CD4-positive, alpha-beta memory T cell (primary cell): ENCODE results near the gene CAMKV. TPM values are rescaled to one million over a fixed set of nuclear protein-coding genes. Genes with fewer than 3 reads are reported as not detected.
"Not testable (repeated sequence)": the region's sequence is repeated elsewhere in the genome, so short reads cannot be mapped to it uniquely, and the experiment has no call there.

Experiments used
- CTCF ChIA-PET: fragments of 350-600 bp; sonication (Branson Sonifier 250); formaldehyde crosslinking; loops from one replicate; lab custom pipeline; 2021; ENCODE audit warnings: inconsistent platforms; ENCODE audit not compliant: partially characterized antibody; lab: Charles Lee
- POLR2A ChIA-PET: fragments of 350-600 bp; sonication (Branson Sonifier 250); formaldehyde crosslinking; loops from one replicate; lab custom pipeline; 2021; ENCODE audit not compliant: partially characterized antibody; lab: Charles Lee
- DNase-seq, 5 donors: peaks; one replicate each; pipeline versions ENCODE4 v3.0.0 to v3.0.0-alpha.2; 2020 to 2022; ENCODE audit warnings: mixed read lengths in 1 of 5
- H3K27ac ChIP-seq: one replicate; pipeline ENCODE4 v1.7.0; 2013; ENCODE audit warnings: low read depth, low read length
- H3K27me3 ChIP-seq: 2 replicates; pipeline ENCODE4 v1.7.0; 2013; ENCODE audit warnings: mild to moderate bottlenecking, low read length, moderate library complexity; ENCODE audit not compliant: insufficient read depth
- H3K36me3 ChIP-seq: 2 replicates; pipeline ENCODE4 v1.7.0; 2013; ENCODE audit warnings: mild to moderate bottlenecking, low read length, moderate library complexity; ENCODE audit not compliant: insufficient read depth
- H3K4me1 ChIP-seq: 2 replicates; pipeline ENCODE4 v1.7.0; 2013; ENCODE audit warnings: mild to moderate bottlenecking, low read length, moderate library complexity; ENCODE audit not compliant: insufficient read depth
- H3K4me3 ChIP-seq, 2 donors: one replicate each; pipeline ENCODE4 v1.7.0; 2013; ENCODE audit warnings: low read length in 2 of 2, mild to moderate bottlenecking in 1 of 2
- H3K9me3 ChIP-seq, 2 donors: one replicate each; pipeline ENCODE4 v1.7.0; 2013; ENCODE audit warnings: low read length in 2 of 2, control low read depth in 1 of 2; ENCODE audit not compliant: control insufficient read depth in 1 of 2
- H3K27ac Mint-ChIP-seq, 7 donors: one replicate each; pipeline ENCODE4 v1.8.0; 2020 to 2021; ENCODE audit warnings: mixed read lengths in 7 of 7, mild to moderate bottlenecking in 6 of 7, inconsistent platforms in 3 of 7, moderate library complexity in 3 of 7
- H3K27me3 Mint-ChIP-seq, 2 donors: one replicate each; pipeline ENCODE4 v1.8.0; 2020 to 2021; ENCODE audit warnings: mixed read lengths in 2 of 2
- H3K36me3 Mint-ChIP-seq, 2 donors: one replicate each; pipeline ENCODE4 v1.8.0; 2020 to 2021; ENCODE audit warnings: mixed read lengths in 2 of 2, inconsistent platforms in 1 of 2, mild to moderate bottlenecking in 1 of 2
- H3K4me1 Mint-ChIP-seq, 4 donors: one replicate each; pipeline ENCODE4 v1.8.0; 2020 to 2021; ENCODE audit warnings: mixed read lengths in 4 of 4, mild to moderate bottlenecking in 1 of 4
- H3K4me3 Mint-ChIP-seq, 8 donors: one replicate each; pipeline ENCODE4 v1.8.0; 2020 to 2021; ENCODE audit warnings: mixed read lengths in 8 of 8, mild to moderate bottlenecking in 7 of 8, moderate library complexity in 6 of 8, inconsistent platforms in 3 of 8
- H3K9me3 Mint-ChIP-seq, 8 donors: one replicate each; pipeline ENCODE4 v1.8.0; 2020 to 2021; ENCODE audit warnings: mixed read lengths in 8 of 8, mild to moderate bottlenecking in 5 of 8, inconsistent platforms in 3 of 8, moderate library complexity in 1 of 8
- intact Hi-C: fragments of 100-400 bp; cut with micrococcal nuclease; formaldehyde crosslinking; loops from one replicate; pipeline ENCODE4 v1.15.1; 2023
- polyA plus RNA-seq, 2 donors: library from polyadenylated mRNA; unstranded; fragments of 300-500 nt; fragmentation: Illumina TruSeq; gene quantifications; one replicate each; pipeline ENCODE4 v1.2.3, GENCODE V29; 2021
- total RNA-seq, 2 experiments: library from RNA; stranded (reverse); gene quantifications; one replicate each; pipeline ENCODE4 v1.2.3, GENCODE V29; 2021

The CAMKV gene
- total and polyA plus RNA-seq, 4 experiments from 2014 or later = not detected

DNA sequence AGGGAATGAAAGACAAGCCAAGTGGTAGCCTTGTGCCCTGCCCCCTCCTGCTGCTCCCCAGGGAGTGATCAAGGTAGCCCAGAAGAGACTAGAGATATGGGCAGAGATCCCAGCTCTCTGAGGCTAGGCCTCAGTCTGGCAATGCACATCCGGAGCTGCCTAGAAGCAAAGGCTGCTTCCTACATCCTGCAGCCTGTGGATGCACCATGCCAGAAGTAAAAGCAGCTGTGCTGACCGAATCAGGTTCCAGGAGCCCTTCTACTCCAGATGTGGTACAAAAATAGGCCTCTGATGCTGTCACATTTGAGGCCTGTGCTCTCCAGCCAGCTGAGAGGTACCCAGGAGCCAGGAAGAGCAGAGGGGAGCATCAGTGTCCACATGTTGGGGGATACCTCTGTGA, 29.3 kb downstream of the CAMKV start:
- ChIA-PET POLR2A (interaction anchor here (1.1 to 7.1 kb wide), 2 partner anchors 12 to 36 kb away, joined by 3 to 121 read pairs; partner anchors contain the start of gene INKA1), CTCF (interaction anchor here (1.3 to 15.0 kb wide), 5 partner anchors 8 to 300 kb away, joined by 3 to 310 read pairs (median 5); partner anchors contain the start of genes CDHR4, INKA1 and UBA7)
- H3K4me3 ChIP-seq = no peak overlapping the region
- no peaks in the 10 kb centered on the region for H3K27me3 ChIP-seq
- Mint-ChIP-seq H3K9me3 (peaks cover 0 to 2% (median 0%) of the 10 kb centered on the region in 8 donors), H3K36me3 (no peaks in the 10 kb centered on the region), H3K4me1 (peaks cover 0 to 2% (median under 1%) of the 10 kb centered on the region in 4 donors), H3K4me3 (no peak overlapping the region), H3K27me3 (no peaks in the 10 kb centered on the region), H3K27ac (no peak overlapping the region)
- H3K36me3 ChIP-seq = no peaks in the 10 kb centered on the region
- no peaks in the 10 kb centered on the region for H3K4me1 ChIP-seq
- intact Hi-C loops = no loop called here
- H3K27ac ChIP-seq = no peak overlapping the region
- H3K9me3 ChIP-seq = no peaks in the 10 kb centered on the region
- no peak for DNase-seq

DNA sequence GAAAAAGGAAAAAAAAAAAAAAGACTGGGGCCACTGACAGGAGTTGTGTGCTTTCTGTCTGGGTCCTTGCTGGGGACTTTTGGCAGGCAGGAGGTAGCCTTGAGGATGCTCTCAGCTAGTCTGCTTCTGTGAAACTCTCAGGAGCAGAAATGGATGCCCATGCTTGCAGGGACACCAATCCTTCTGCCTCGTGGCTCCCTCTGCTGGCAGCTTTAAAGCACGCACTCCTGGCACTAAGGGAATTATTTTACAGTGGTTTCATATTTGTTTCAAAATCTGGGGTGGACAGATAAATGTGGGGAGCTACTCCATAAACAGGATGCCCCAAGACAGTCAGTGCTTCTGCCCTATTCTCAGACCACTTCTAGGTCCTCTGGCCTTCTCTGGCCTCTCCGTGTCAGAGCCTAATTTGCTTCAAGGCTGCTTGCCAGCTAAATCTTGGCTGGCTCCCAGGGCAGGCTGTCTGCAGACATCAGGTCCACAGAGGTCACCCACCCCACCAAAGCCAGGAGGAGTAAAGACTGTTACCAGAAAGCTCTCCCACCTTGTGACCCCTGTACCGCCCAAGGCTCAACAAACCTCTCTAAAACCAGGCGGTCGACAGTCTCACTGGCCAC, 30.4 kb downstream of the CAMKV start:
- Histone ChIP-seq H3K27ac (no peak overlapping the region), H3K9me3 (no peaks in the 10 kb centered on the region), H3K27me3 (no peaks in the 10 kb centered on the region), H3K4me1 (no peaks in the 10 kb centered on the region), H3K4me3 (no peak overlapping the region), H3K36me3 (no peaks in the 10 kb centered on the region)
- Mint-ChIP-seq H3K4me3 (no peak overlapping the region), H3K27ac (no peak overlapping the region), H3K27me3 (no peaks in the 10 kb centered on the region), H3K36me3 (no peaks in the 10 kb centered on the region), H3K4me1 (peaks cover 0 to 2% (median under 1%) of the 10 kb centered on the region in 4 donors), H3K9me3 (peaks cover 0 to under 1% (median 0%) of the 10 kb centered on the region in 8 donors)
- intact Hi-C loops = loop anchor here (1.0 to 5.0 kb wide), 3 partner anchors 37 to 300 kb away; no protein-coding TSS in a partner anchor
- ChIA-PET POLR2A (interaction anchor here (0.6 to 7.1 kb wide), 8 partner anchors 26 to 300 kb away, joined by 3 to 121 read pairs (median 4); partner anchors contain the start of genes AMIGO3, CDHR4, INKA1 and UBA7), CTCF (interaction anchor here (0.8 to 15.0 kb wide), 28 partner anchors 9 to 302 kb away, joined by 3 to 310 read pairs (median 6); partner anchors contain the start of genes CAMKV, CDHR4, INKA1 and IP6K1)
- peak; percentile 75 to 81 (median 78) for DNase-seq

- H3K36me3 ChIP-seq = no peaks in the 10 kb centered on the region
Observed at GRCh38 chr3:49831341-49831740, 38.4 kb downstream of the CAMKV start.

GRCh38 chr3:49826016-49826415, 43.7 kb downstream of the CAMKV start:
- H3K9me3 Mint-ChIP-seq = peaks cover 0 to 2% (median 0%) of the 10 kb centered on the region in 8 donors
- Histone ChIP-seq H3K4me3 (no peak overlapping the region), H3K27ac (no peak overlapping the region), H3K36me3 (no peaks in the 10 kb centered on the region), H3K27me3 (no peaks in the 10 kb centered on the region), H3K4me1 (no peaks in the 10 kb centered on the region), H3K9me3 (no peaks in the 10 kb centered on the region)
- no peak overlapping the region for H3K27ac Mint-ChIP-seq
- no peaks in the 10 kb centered on the region for H3K4me1 Mint-ChIP-seq
- no peak for DNase-seq
- ChIA-PET POLR2A (interaction anchor here (1.3 to 1.4 kb wide), 2 partner anchors 12 to 21 kb away, joined by 3 read pairs; partner anchors contain the start of gene UBA7), CTCF (interaction anchor here (0.9 to 2.5 kb wide), 4 partner anchors 12 to 23 kb away, joined by 3 to 7 read pairs (median 4); partner anchors contain the start of gene INKA1)
- H3K4me3 Mint-ChIP-seq = no peak overlapping the region
- intact Hi-C loops = no loop called here
- peaks cover 0 to 2% of the 10 kb centered on the region in 2 donors for H3K36me3 Mint-ChIP-seq
- H3K27me3 Mint-ChIP-seq = no peaks in the 10 kb centered on the region

More at GRCh38 chr3:49831341-49831740, 38.4 kb downstream of the CAMKV start:
- Histone ChIP-seq H3K9me3 (no peaks in the 10 kb centered on the region), H3K4me3 (no peak overlapping the region), H3K4me1 (no peaks in the 10 kb centered on the region), H3K27ac (no peak overlapping the region), H3K27me3 (no peaks in the 10 kb centered on the region)
- POLR2A ChIA-PET = interaction anchor here (1.1 kb wide), 1 partner anchor 45 kb away, joined by 4 read pairs; the partner anchor contains the start of gene IP6K1
- intact Hi-C loops = no loop called here
- no peaks in the 10 kb centered on the region for H3K27me3 Mint-ChIP-seq
- CTCF ChIA-PET = interaction anchor here (0.9 to 15.0 kb wide), 2 partner anchors 10 to 29 kb away, joined by 3 to 310 read pairs; partner anchors contain the start of genes CDHR4 and INKA1
- no peak overlapping the region for H3K4me3 Mint-ChIP-seq
- H3K9me3 Mint-ChIP-seq = peaks cover 0 to 2% (median 0%) of the 10 kb centered on the region in 8 donors
- no peaks in the 10 kb centered on the region for H3K4me1 Mint-ChIP-seq
- peaks cover 0 to 2% of the 10 kb centered on the region in 2 donors for H3K36me3 Mint-ChIP-seq
- no peak for DNase-seq
- no peak overlapping the region for H3K27ac Mint-ChIP-seq

DNA sequence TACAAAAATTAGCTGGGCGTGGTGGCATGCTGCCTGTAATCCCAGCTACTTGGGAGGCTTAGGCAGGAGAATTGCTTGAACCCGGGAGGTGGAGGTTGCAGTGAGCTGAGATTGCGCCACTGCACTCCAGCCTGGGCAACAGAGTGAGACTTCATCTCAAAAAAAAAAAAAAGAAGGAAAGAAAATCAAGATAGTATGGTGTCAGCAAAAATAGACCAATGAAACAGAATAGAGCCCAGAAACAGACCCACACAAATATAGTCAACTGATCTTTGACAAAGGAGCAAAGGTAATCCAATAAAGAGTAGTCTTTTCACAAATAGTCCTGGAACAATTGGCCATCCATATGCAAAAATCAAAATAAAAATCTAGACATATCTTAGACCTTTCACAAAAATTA, 46.6 kb downstream of the CAMKV start:
- POLR2A ChIA-PET = interaction anchor here (1.5 kb wide), 1 partner anchor 10 kb away, joined by 4 read pairs; the partner anchor contains the start of gene UBA7
- intact Hi-C loops, H3K9me3 ChIP-seq, H3K4me1 ChIP-seq, H3K27ac ChIP-seq, H3K9me3 Mint-ChIP-seq, H3K36me3 ChIP-seq, H3K4me1 Mint-ChIP-seq, H3K4me3 Mint-ChIP-seq, DNase-seq, H3K27me3 Mint-ChIP-seq, H3K36me3 Mint-ChIP-seq, H3K4me3 ChIP-seq, CTCF ChIA-PET, H3K27me3 ChIP-seq: not testable (repeated sequence)
- H3K27ac Mint-ChIP-seq = peak overlapping the region in 1 of 7 donors; percentile 63

GRCh38 chr3:49813497-49814174, 56.1 kb downstream of the CAMKV start, which contains the start of gene UBA7:
Gene UBA7, minus strand, starts transcription at chr3:49813953. Its CDS starts 166 bp downstream, at chr3:49813787.
- no peaks in the 10 kb centered on the region for H3K27me3 Mint-ChIP-seq
- peak within 1 kb of the TSS; percentile 93 to 98 (median 96) for H3K27ac Mint-ChIP-seq
- peaks cover 30% of the 10 kb centered on the region for H3K4me1 ChIP-seq
- H3K4me3 ChIP-seq = peak within 1 kb of the TSS; percentile 60 to 82
- peak in 4 of 5 donors; percentile 43 to 56 (median 49) for DNase-seq
- intact Hi-C loops = loop anchor here (1.0 kb wide), 1 partner anchor 10 kb away; the partner anchor contains the start of gene INKA1
- peaks cover 20 to 44% of the 10 kb centered on the region in 2 donors for H3K36me3 Mint-ChIP-seq
- H3K36me3 ChIP-seq = peaks cover 38% of the 10 kb centered on the region
- no peaks in the 10 kb centered on the region for H3K27me3 ChIP-seq
- peak within 1 kb of the TSS; percentile 94 to 99 (median 97) for H3K4me3 Mint-ChIP-seq
- H3K27ac ChIP-seq = peak within 1 kb of the TSS; percentile 79
- H3K9me3 ChIP-seq = no peaks in the 10 kb centered on the region
- CTCF ChIA-PET = interaction anchor here (0.5 to 6.2 kb wide), 10 partner anchors 8 to 1990 kb away, joined by 3 to 47 read pairs (median 4); partner anchors contain the start of genes CDHR4 and INKA1
- H3K9me3 Mint-ChIP-seq = no peaks in the 10 kb centered on the region
- POLR2A ChIA-PET = interaction anchor here (0.7 to 5.0 kb wide), 12 partner anchors 10 to 792 kb away, joined by 3 to 87 read pairs (median 4); partner anchors contain the start of genes INKA1, IP6K1, NDUFAF3 and RBM5
- H3K4me1 Mint-ChIP-seq = peaks cover 14 to 44% (median 27%) of the 10 kb centered on the region in 4 donors
